H9 (cell line): ENCODE data around the gene CDK14. TPM values are rescaled to one million over a fixed set of nuclear protein-coding genes. Genes with fewer than 3 reads are reported as not detected.
"Not testable (repeated sequence)": the region's sequence is repeated elsewhere in the genome, so short reads cannot be mapped to it uniquely, and the experiment has no call there.

Source experiments
- DNase-seq: peaks from one replicate; pipeline ENCODE4 v3.0.0-alpha.2; 2017
- H2AFZ ChIP-seq: one replicate; pipeline ENCODE4 v1.6.1; 2013; ENCODE audit warnings: mild to moderate bottlenecking, low read length, control low read depth, moderate library complexity
- H2AK5ac ChIP-seq: 2 replicates; pipeline ENCODE4 v1.6.1; 2013; ENCODE audit warnings: low read length, control low read depth, mixed read lengths; ENCODE audit not compliant: insufficient read length
- H2BK120ac ChIP-seq: one replicate; pipeline ENCODE4 v1.6.1; 2013; ENCODE audit warnings: low read depth, mild to moderate bottlenecking, low read length, control low read depth, inconsistent platforms; ENCODE audit not compliant: poor library complexity, severe bottlenecking
- H2BK12ac ChIP-seq: 2 replicates; pipeline ENCODE4 v1.6.1; 2013; ENCODE audit warnings: low read length, control low read depth, mixed read lengths, low read depth; ENCODE audit not compliant: insufficient read length
- H2BK15ac ChIP-seq: 2 replicates; pipeline ENCODE4 v1.6.1; 2013; ENCODE audit warnings: low read depth, low read length, control low read depth
- H2BK20ac ChIP-seq: one replicate; pipeline ENCODE4 v1.6.1; 2013; ENCODE audit warnings: low read depth, mild to moderate bottlenecking, low read length, control low read depth, inconsistent platforms; ENCODE audit not compliant: poor library complexity, severe bottlenecking
- H2BK5ac ChIP-seq: 2 replicates; pipeline ENCODE4 v1.6.1; 2013; ENCODE audit warnings: low read length, control low read depth, mixed read lengths; ENCODE audit not compliant: insufficient read length
- H3K14ac ChIP-seq: 2 replicates; pipeline ENCODE4 v1.6.1; 2013; ENCODE audit warnings: low read length, control low read depth; ENCODE audit not compliant: insufficient read depth
- H3K18ac ChIP-seq: 2 replicates; pipeline ENCODE4 v1.6.1; 2013; ENCODE audit warnings: low read depth, mild to moderate bottlenecking, mixed read lengths, low read length, control low read depth; ENCODE audit not compliant: insufficient read length
- H3K23ac ChIP-seq: 2 replicates; pipeline ENCODE4 v1.6.1; 2013; ENCODE audit warnings: low read length, control low read depth, mixed read lengths, low read depth; ENCODE audit not compliant: insufficient read length
- H3K23me2 ChIP-seq: 2 replicates; pipeline ENCODE4 v1.6.1; 2013; ENCODE audit warnings: low read depth, mild to moderate bottlenecking, mixed read lengths, low read length, control low read depth; ENCODE audit not compliant: insufficient read length, poor library complexity, severe bottlenecking
- H3K27ac ChIP-seq: 2 replicates; pipeline ENCODE4 v1.5.1; 2013; ENCODE audit warnings: low read length, control low read depth, mixed read lengths, low read depth; ENCODE audit not compliant: insufficient read length
- H3K27me3 ChIP-seq: 2 replicates; pipeline ENCODE4 v1.6.1; 2013; ENCODE audit warnings: low read length, control low read depth, inconsistent platforms; ENCODE audit not compliant: insufficient read depth
- H3K4ac ChIP-seq: 2 replicates; pipeline ENCODE4 v1.6.1; 2013; ENCODE audit warnings: low read depth, mild to moderate bottlenecking, control low read depth, inconsistent platforms, low read length, moderate library complexity
- H3K4me1 ChIP-seq: 2 replicates; pipeline ENCODE4 v1.6.1; 2013; ENCODE audit warnings: low read length, control low read depth, inconsistent platforms; ENCODE audit not compliant: insufficient read depth
- H3K4me2 ChIP-seq: 2 replicates; pipeline ENCODE4 v1.6.1; 2013; ENCODE audit warnings: low read length, control low read depth, mixed read lengths; ENCODE audit not compliant: insufficient read length, insufficient read depth
- H3K56ac ChIP-seq: 2 replicates; pipeline ENCODE4 v1.6.1; 2013; ENCODE audit warnings: low read depth, mild to moderate bottlenecking, mixed read lengths, low read length, control low read depth; ENCODE audit not compliant: insufficient read length
- H3K79me1 ChIP-seq: 2 replicates; pipeline ENCODE4 v1.6.1; 2013; ENCODE audit warnings: low read depth, mild to moderate bottlenecking, moderate library complexity, low read length, control low read depth, inconsistent platforms; ENCODE audit not compliant: insufficient read depth, poor library complexity, severe bottlenecking
- H3K79me2 ChIP-seq: 2 replicates; pipeline ENCODE4 v1.6.1; 2013; ENCODE audit warnings: low read length, control low read depth, inconsistent platforms; ENCODE audit not compliant: insufficient read depth
- H3K9ac ChIP-seq: 2 replicates; pipeline ENCODE4 v1.6.1; 2013; ENCODE audit warnings: low read length, control low read depth, mixed read lengths; ENCODE audit not compliant: insufficient read length; ENCODE audit errors: extremely low read depth
- H3K9me3 ChIP-seq: one replicate; pipeline ENCODE4 v1.6.1; 2013; ENCODE audit warnings: low read depth, low read length, inconsistent platforms; ENCODE audit not compliant: control insufficient read depth
- H3T11ph ChIP-seq: one replicate; pipeline ENCODE4 v1.6.1; 2013; ENCODE audit warnings: mild to moderate bottlenecking, low read length, control low read depth, inconsistent platforms
- H4K20me1 ChIP-seq: one replicate; pipeline ENCODE4 v1.6.1; 2013; ENCODE audit not compliant: control insufficient read depth, insufficient read length, insufficient read depth
- H4K5ac ChIP-seq: 2 replicates; pipeline ENCODE4 v1.6.1; 2013; ENCODE audit warnings: low read depth, mild to moderate bottlenecking, mixed read lengths, low read length, control low read depth; ENCODE audit not compliant: insufficient read length
- H4K8ac ChIP-seq: replicated peaks from 2 replicates; pipeline ENCODE4 v1.6.1; 2013; ENCODE audit warnings: low read length, control low read depth, mixed read lengths, low read depth; ENCODE audit not compliant: insufficient read length
- H4K91ac ChIP-seq: 2 replicates; pipeline ENCODE4 v1.6.1; 2013; ENCODE audit warnings: low read depth, mild to moderate bottlenecking, moderate library complexity, mixed read lengths, low read length, control low read depth; ENCODE audit not compliant: insufficient read length
- H3K27ac Mint-ChIP-seq, 3 experiments: 2 replicates in 2 of 3; 3 replicates in 1 of 3; pipeline ENCODE4 v1.8.0; 2020 to 2021; ENCODE audit warnings: mixed read lengths in 3 of 3, mild to moderate bottlenecking in 1 of 3, moderate library complexity in 1 of 3
- H3K27me3 Mint-ChIP-seq: 2 replicates; pipeline ENCODE4 v1.8.0; 2021; ENCODE audit warnings: low read depth, mild to moderate bottlenecking, moderate library complexity, mixed read lengths
- H3K36me3 Mint-ChIP-seq, 3 experiments: 2 replicates in 2 of 3; 3 replicates in 1 of 3; pipeline ENCODE4 v1.8.0; 2020 to 2021; ENCODE audit warnings: low read depth in 3 of 3, mixed read lengths in 3 of 3; ENCODE audit not compliant: insufficient read depth in 1 of 3
- H3K4me1 Mint-ChIP-seq, 2 experiments: 2 replicates each; pipeline ENCODE4 v1.8.0; 2020; ENCODE audit warnings: mixed read lengths in 2 of 2
- H3K4me3 Mint-ChIP-seq, 2 experiments: 2 replicates in 1 of 2; 3 replicates in 1 of 2; pipeline ENCODE4 v1.8.0; 2020 to 2021; ENCODE audit warnings: mild to moderate bottlenecking in 2 of 2, mixed read lengths in 2 of 2, moderate library complexity in 1 of 2
- H3K9me3 Mint-ChIP-seq, 2 experiments: 2 replicates in 1 of 2; 3 replicates in 1 of 2; pipeline ENCODE4 v1.8.0; 2020; ENCODE audit warnings: mild to moderate bottlenecking in 2 of 2, mixed read lengths in 2 of 2, moderate library complexity in 1 of 2
- WGBS: extraction: QIAGEN DNeasy Blood & Tissue Kit; methylation state at CpG from one replicate; pipeline ENCODE4 v1.1.7; 2013; ENCODE audit warnings: missing lambda C conversion rate, low lambda C conversion rate, mixed read lengths; ENCODE audit not compliant: insufficient read length; ENCODE audit errors: extremely low coverage; 5-methylcytosine and 5-hydroxymethylcytosine counted together
- total RNA-seq: library from RNA; stranded (reverse); gene quantifications from 2 replicates; pipeline ENCODE4 v1.2.1, GENCODE V29; 2021
- TF ChIP-seq, protein P1 (sequence below): fragments of 200-600 bp; sonication (generic); conservative IDR thresholded peaks from 3 replicates; pipeline ENCODE4 v1.8.0; 2021; ENCODE audit warnings: antibody characterized with exemption, mild to moderate bottlenecking

Gene CDK14
- total RNA-seq, 1 experiment from 2014 or later = 23.9 TPM

DNA sequence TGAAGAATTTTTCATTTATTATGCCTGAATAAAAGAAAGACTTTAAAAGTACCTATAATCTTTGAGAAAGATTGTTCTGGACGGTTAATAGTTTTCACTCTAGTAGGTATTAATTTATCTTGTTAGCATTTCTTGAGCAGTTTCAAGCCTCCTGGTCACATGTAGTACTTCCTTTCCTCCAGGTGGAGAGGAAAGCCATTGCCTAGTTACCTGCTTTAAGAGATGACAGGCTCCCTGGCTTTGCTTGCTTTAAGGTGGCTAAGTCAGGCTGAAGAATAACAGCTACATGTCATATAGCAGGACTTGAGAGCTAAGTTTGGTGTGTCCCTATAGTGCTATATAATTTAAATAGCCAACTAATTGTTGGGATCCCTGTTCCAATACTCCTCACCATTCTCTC is 160.2 kb downstream of the CDK14 start:
- H3K14ac ChIP-seq = no peak overlapping the region
- no peaks in the 10 kb centered on the region for H3K79me2 ChIP-seq
- no peak overlapping the region for H2AK5ac ChIP-seq
- H3K27me3 Mint-ChIP-seq = no peaks in the 10 kb centered on the region
- H3K4ac ChIP-seq = no peak overlapping the region
- H3K18ac ChIP-seq = no peak overlapping the region
- no peaks in the 10 kb centered on the region for H4K20me1 ChIP-seq
- H3K9me3 Mint-ChIP-seq = no peaks in the 10 kb centered on the region
- H3K4me3 Mint-ChIP-seq = no peak overlapping the region
- H3K27ac ChIP-seq = no peak overlapping the region
- H2BK5ac ChIP-seq = no peak overlapping the region
- TF ChIP-seq, protein P1, sequence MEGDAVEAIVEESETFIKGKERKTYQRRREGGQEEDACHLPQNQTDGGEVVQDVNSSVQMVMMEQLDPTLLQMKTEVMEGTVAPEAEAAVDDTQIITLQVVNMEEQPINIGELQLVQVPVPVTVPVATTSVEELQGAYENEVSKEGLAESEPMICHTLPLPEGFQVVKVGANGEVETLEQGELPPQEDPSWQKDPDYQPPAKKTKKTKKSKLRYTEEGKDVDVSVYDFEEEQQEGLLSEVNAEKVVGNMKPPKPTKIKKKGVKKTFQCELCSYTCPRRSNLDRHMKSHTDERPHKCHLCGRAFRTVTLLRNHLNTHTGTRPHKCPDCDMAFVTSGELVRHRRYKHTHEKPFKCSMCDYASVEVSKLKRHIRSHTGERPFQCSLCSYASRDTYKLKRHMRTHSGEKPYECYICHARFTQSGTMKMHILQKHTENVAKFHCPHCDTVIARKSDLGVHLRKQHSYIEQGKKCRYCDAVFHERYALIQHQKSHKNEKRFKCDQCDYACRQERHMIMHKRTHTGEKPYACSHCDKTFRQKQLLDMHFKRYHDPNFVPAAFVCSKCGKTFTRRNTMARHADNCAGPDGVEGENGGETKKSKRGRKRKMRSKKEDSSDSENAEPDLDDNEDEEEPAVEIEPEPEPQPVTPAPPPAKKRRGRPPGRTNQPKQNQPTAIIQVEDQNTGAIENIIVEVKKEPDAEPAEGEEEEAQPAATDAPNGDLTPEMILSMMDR = no peak
- H2BK15ac ChIP-seq = no peak overlapping the region
- DNase-seq = no peak
- no peak overlapping the region for H4K91ac ChIP-seq
- H3K9me3 ChIP-seq = no peaks in the 10 kb centered on the region
- no peak overlapping the region for H2BK120ac ChIP-seq
- no peak overlapping the region for H4K5ac ChIP-seq
- WGBS = no CpG with 5 or more reads among the region's 1 CpG
- H3K4me1 Mint-ChIP-seq = peaks cover 0 to 4% of the 10 kb centered on the region in 2 experiments; a peak in 2 of 4 replicates
- no peak overlapping the region for H3K9ac ChIP-seq
- H3K79me1 ChIP-seq = no peaks in the 10 kb centered on the region
- no peaks in the 10 kb centered on the region for H3K4me1 ChIP-seq
- no peak overlapping the region for H3K56ac ChIP-seq
- H4K8ac ChIP-seq = no peak overlapping the region
- H2BK20ac ChIP-seq = no peak overlapping the region
- no peak overlapping the region for H2AFZ ChIP-seq
- H3K27ac Mint-ChIP-seq = no peak overlapping the region
- no peak overlapping the region for H3K23ac ChIP-seq
- no peak overlapping the region for H2BK12ac ChIP-seq
- no peak overlapping the region for H3T11ph ChIP-seq
- H3K23me2 ChIP-seq = no peaks in the 10 kb centered on the region
- no peaks in the 10 kb centered on the region for H3K27me3 ChIP-seq
- H3K36me3 Mint-ChIP-seq = peaks cover 0 to under 1% (median 0%) of the 10 kb centered on the region in 3 experiments; a peak in 2 of 7 replicates
- no peak overlapping the region for H3K4me2 ChIP-seq

DNA sequence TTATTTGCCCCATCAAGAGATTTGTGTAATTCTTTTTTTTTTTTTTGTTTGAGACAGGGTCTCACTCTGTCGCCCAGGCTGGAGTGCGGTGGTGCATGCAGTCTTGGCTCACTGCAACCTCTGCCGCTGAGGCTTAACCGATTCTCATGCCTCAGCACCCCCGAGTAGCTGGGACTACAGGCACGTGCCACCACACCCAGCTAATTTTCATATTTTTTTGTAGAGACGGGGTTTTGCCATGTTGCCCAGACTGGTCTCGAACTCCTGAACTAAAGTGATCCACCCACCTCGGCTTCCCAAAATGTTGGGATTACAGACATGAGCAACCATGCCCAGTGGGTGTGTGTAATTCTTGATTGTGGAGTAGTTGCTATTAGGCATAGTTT is 161.4 kb downstream of the CDK14 start:
- not testable (repeated sequence) for H3K4me1 ChIP-seq, H3K27me3 Mint-ChIP-seq, H3K18ac ChIP-seq, H4K91ac ChIP-seq, DNase-seq, H3K56ac ChIP-seq, H3K4ac ChIP-seq, H4K8ac ChIP-seq, H3K4me2 ChIP-seq, H3T11ph ChIP-seq, H2BK12ac ChIP-seq, H3K27ac ChIP-seq, H3K79me2 ChIP-seq, H2BK5ac ChIP-seq, H3K9me3 Mint-ChIP-seq, H3K27me3 ChIP-seq, H4K20me1 ChIP-seq, H3K4me3 Mint-ChIP-seq, H2AFZ ChIP-seq, H2BK15ac ChIP-seq, H3K4me1 Mint-ChIP-seq, H3K23me2 ChIP-seq, H2BK20ac ChIP-seq, H3K14ac ChIP-seq, H3K36me3 Mint-ChIP-seq, H4K5ac ChIP-seq, H2AK5ac ChIP-seq, H2BK120ac ChIP-seq, H3K9me3 ChIP-seq, H3K9ac ChIP-seq, H3K79me1 ChIP-seq, H3K27ac Mint-ChIP-seq, H3K23ac ChIP-seq
- WGBS = no CpG with 5 or more reads among the region's 9 CpGs
